ENCODE data around the gene LNX2.

LNX2 gene

DNA sequence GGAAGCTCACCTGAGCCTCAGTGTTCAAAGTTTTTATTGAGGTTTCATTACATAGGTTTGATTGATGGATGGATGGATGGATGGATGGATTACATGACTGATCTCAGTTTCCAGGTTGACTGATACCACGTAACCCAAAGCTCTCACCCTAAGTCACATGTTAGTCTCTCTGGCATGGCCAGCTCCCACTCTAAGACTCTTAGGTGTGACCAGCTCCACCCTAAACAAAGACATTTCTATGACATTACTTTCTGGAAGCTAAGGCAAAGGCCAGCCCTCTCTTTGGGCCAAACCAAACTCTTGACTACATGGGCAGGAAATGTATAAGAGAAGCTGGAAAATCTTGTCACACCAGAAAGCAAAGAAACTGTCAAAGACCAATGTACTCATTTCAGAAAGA lies 30.0 kb upstream of the LNX2 start:
- FAIRE-seq = no peak

DNA sequence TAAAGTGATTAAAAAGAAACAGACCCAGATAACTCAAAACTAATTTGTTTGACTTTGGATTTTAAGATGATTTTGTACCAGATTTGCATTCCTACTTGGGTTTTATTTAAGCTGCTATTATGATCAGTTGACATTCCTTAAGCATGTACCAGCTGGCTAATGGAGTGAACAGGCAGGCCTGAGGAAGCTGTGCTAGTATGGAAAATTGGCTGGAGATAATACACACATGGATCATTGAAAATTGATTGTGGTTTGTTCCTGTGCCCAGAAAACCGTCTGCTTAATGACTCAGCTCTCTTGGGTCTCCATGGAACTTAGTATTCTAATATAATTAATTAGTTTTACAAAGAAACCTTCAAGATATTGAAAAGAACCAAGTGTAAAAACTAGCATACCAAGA lies 24.0 kb upstream of the LNX2 start:
- TF ChIP-seq POLR2A (IDR thresholded peaks at IDR 0.05; ENCODE audit: low read depth, low read length) = no peak
- no peak for FAIRE-seq
- DNase-seq (ENCODE audit: insufficient read length, low spot score) = no peak

More for the DNA sequence above, 30.0 kb upstream of the LNX2 start:
- no peak for TF ChIP-seq POLR2A (IDR thresholded peaks at IDR 0.05; ENCODE audit: low read depth, low read length)
- no peak for DNase-seq (ENCODE audit: insufficient read length, low spot score)

DNA sequence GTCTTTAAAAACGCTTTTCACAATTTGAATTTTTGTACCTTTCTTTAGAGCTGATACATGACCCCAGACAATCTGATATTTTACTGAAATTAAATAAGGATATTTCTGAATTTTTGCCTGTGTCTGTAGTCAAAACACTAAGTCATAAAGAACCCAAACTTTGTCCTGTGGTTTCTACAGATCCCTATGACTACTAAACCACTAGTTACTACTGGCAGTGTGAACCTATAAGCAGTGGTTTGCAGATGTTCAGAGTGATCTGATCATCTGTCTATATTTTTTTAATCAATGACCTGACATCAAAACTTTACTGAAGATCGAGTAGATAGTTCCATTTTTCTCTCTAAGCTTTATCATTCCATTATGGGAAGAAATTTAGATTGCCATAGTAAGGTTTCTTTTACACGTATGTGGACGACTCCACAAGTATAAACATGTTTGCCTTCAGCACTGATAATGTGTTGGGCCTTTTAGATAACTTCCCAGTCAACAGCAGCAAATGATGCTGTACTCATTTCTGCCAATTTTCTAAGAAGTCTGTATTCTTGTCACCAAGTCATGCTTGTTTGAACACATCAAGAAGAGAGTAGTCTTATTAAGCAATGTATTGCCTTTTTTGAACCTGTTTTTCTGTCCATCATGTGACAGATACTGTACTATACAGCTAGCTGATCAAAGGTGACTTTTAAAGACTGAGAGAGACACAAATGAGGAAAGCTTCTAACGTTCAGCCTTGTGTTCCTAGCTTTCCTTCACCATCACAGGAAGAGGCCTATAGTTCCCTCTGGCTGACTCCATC lies 23.2 kb upstream of the LNX2 start:
- FAIRE-seq (no peak), DNase-seq (ENCODE audit: insufficient read length, low spot score) (no peak)
- TF ChIP-seq POLR2A (IDR thresholded peaks at IDR 0.05; ENCODE audit: low read depth, low read length) = no peak

DNA sequence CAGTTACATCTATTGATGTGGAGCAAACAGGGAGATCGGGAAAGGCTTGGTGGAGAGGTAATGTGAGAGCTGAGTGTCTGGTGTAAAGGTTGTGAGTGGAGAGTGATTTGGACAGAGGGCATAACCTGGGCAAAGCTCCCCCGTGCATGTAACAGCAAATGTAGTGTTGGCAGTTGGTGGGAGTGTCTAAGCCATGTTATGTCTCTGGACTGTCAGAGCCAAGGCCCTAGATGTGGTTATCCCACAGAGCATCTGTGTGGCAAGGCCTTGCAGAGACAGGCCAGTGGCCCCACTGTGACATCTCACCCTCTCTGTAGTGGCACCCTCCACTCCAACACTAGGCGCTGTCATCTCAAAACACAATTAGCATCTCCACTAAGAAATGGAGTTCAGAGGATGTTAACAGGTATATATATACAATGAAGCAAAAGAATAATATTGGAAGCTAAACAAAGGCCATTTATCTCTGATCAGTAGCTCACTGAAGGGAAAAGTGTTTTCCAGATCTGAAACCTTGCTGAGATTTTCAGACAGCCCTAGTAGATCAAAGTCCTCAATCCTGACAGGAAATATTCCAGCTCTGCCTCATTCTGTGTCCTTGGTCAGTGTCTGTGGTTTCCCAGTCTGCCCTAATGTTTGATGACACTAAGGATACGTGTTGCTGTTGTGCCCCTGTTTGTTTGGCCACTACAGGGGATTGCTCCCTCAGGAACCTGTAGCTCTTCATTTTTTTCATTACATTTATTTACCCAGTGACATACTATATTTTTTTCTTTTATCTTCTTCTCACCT lies 21.6 kb upstream of the LNX2 start:
- no peak for DNase-seq (ENCODE audit: insufficient read length, low spot score)
- no peak for TF ChIP-seq POLR2A (IDR thresholded peaks at IDR 0.05; ENCODE audit: low read depth, low read length)
- no peak for FAIRE-seq

DNA sequence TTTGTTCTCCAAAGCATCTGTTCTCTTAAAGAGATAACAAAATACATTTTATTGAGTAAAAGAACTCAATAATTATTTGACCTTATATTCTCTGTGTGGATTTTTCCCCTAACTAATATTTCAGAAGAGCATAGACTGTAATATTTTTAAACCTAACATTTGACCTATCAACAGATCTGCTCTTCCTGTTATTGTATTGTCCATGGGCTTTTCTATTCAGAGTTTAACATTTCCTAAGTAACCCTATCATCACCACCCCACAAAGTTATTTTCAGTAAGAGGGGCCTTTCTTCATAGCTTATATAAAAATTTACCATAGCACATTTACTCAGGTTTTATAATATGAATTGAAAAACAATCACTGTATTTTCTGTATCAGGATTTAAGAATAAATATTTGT lies 18.9 kb upstream of the LNX2 start:
- FAIRE-seq (no peak), DNase-seq (ENCODE audit: insufficient read length, low spot score) (no peak)
- no peak for TF ChIP-seq POLR2A (IDR thresholded peaks at IDR 0.05; ENCODE audit: low read depth, low read length)

DNA sequence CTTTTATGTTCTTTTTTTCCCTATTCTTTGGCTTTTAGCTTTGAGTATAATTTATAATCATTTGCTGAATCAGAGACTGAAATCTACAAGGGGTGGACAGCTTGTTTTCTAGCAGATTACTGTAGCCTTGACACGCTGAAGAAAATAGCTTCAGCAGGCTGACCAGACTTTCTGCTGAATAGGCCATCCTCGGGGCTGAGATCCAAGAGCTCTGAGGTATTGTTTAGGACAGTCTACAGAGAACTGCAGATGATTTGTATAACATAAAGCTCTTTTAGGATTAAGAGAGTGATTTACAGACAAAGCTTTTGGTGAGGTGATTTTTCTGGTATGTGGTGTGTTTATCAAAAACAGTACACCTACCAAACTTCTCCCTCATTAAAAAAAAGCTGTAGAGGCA lies 18.2 kb upstream of the LNX2 start:
- FAIRE-seq (no peak), DNase-seq (ENCODE audit: insufficient read length, low spot score) (no peak)
- no peak for TF ChIP-seq POLR2A (IDR thresholded peaks at IDR 0.05; ENCODE audit: low read depth, low read length)

DNA sequence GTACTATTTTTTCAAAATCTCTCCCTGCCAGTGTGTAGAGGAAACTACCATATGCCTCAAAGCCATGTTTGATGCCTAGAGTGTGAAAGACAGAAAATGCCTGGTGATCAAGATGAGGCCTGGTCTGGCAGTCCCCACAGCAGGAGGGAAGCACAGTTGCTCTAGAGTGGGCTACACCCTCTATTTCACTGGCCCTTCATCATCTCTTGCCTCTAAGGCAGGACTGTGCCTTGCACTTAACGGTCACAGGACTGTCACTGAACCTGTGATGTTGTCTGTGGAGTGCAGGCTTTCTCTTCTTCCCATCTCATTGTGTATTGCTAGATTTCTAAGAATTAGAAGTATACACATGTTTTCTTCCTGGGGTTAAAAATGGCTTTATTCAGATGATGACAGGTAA lies 17.7 kb upstream of the LNX2 start:
- FAIRE-seq (no peak), DNase-seq (ENCODE audit: insufficient read length, low spot score) (no peak)
- TF ChIP-seq POLR2A (IDR thresholded peaks at IDR 0.05; ENCODE audit: low read depth, low read length) = no peak

DNA sequence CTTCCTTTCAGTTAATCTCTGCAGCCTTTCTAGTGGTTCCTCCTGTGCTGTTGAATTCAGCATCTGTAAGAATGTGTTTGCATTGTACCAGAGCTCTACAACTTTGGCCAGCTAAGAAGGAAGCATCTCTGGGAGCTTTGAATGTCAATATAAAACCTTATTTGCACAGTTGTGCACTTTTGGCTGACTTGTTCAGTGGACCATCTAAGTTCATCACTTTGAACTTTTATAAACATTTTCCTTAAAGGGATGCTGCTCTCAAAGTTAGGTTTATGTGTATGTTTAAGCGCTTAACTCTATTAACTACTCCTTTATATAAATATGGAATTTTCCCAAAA lies 16.9 kb upstream of the LNX2 start:
- FAIRE-seq (no peak), DNase-seq (ENCODE audit: insufficient read length, low spot score) (no peak)
- no peak for TF ChIP-seq POLR2A (IDR thresholded peaks at IDR 0.05; ENCODE audit: low read depth, low read length)

DNA sequence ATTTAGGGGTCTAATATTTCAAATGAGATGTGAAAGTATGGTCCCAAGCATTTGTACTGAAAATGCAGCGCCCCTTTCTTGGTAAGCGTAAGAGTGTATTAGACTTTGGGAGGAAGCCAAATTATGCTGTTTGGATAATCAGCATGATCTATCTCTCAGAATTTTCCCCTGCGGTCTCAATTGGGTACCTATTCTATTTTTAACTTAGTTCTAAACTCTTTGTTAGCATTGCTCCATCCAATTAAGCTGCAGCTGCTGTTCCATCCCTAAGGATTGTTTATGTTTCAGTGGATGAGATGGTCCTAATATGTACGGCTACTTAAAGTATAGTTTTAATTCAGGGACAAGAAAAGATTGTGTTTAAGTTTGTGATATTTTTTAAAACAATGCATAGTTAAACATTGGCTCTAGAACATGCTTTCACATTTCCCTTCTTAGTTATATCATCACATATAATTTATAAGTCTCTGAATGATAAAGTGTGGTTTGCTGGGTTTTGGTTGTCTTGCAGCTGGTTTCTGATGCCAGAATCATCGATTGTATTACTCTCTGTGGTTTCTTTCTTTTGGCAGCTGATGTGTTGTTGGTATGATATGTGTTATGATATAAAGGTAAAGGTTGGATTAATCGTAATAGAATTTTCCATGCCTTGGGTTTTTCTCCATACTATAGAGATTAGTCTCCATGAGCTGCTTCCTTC lies 16.4 kb upstream of the LNX2 start:
- DNase-seq (ENCODE audit: insufficient read length, low spot score) (no peak), FAIRE-seq (no peak)
- TF ChIP-seq POLR2A (IDR thresholded peaks at IDR 0.05; ENCODE audit: low read depth, low read length) = no peak

DNA sequence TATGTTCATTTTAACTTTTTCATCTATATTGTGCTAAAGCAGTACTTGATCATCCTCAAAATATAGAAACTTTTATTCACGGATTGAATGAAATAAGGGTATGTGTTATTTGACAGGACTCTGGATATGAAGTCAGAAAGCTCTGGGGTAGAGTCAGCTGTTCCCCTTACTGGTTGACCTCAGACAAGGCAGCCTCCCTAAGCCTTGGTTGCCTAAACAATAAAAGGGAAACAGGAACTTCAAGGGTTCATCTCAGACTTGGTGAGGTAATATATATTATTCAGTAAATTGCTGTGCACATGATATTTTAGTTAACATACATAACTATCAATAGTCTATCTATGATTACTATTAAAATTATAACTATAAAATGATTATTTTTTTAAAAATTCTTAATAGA lies 14.9 kb upstream of the LNX2 start:
- FAIRE-seq (no peak), DNase-seq (ENCODE audit: insufficient read length, low spot score) (no peak)
- no peak for TF ChIP-seq POLR2A (IDR thresholded peaks at IDR 0.05; ENCODE audit: low read depth, low read length)

DNA sequence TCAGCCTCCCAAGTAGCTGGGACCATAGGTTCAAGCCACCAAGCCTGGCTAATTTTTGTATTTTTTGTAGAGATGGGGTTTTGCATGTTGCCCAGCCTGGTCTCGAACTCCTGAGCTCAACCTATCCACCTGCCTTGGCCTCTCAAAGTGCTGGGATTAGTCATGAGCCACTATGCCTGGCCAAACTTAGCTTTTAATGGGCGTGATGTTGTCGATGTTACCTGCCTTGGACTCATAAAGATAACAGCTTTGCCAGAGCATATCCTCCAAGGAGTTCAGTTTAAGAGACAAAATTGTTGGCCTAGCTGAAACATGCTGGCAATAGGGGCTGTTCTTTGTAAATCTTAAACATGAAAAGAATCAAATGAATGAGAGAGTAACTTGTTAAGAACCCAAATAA lies 14.5 kb upstream of the LNX2 start:
- TF ChIP-seq POLR2A (IDR thresholded peaks at IDR 0.05; ENCODE audit: low read depth, low read length) = no peak
- FAIRE-seq (no peak), DNase-seq (ENCODE audit: insufficient read length, low spot score) (no peak)

DNA sequence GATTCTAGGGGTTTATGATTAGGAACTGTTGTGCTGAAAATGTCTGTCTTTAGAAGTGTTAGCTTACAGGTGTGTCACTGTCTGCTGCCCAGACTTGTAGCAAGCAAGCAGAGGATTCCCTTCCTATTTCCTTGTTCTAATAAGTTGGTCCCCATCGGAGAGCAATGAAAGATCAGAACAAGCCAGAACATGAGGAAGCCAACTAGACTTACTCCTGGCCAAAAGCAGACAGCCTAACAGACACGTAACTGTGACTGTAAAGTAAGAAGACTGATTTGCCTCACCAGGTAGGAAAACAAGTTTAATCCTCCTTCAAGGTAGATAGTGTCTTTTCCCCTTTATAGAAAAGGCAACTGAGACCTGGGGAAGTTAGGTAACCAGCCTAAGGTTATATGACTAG lies 13.9 kb upstream of the LNX2 start:
- DNase-seq (ENCODE audit: insufficient read length, low spot score) (no peak), FAIRE-seq (no peak)
- no peak for TF ChIP-seq POLR2A (IDR thresholded peaks at IDR 0.05; ENCODE audit: low read depth, low read length)

DNA sequence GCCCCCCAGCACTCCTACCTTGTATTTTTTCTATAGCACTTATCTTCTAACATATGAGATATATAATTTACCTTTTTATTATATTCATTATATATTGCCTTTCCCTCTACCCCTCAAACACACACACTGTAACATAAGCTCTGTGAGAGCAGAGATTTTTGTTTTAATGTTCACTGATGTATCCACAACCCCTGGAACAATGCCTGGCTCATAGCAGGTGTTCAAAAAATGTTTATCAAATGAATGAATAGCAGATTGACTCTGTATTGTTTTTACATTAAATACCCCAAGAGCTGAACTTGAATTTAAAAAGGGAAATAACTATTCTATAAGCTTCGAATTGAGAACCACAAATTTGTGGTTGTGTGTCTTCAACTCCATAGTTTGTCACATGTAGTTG lies 12.3 kb upstream of the LNX2 start:
- TF ChIP-seq POLR2A (IDR thresholded peaks at IDR 0.05; ENCODE audit: low read depth, low read length) = no peak
- FAIRE-seq = no peak
- DNase-seq (ENCODE audit: insufficient read length, low spot score) = no peak

DNA sequence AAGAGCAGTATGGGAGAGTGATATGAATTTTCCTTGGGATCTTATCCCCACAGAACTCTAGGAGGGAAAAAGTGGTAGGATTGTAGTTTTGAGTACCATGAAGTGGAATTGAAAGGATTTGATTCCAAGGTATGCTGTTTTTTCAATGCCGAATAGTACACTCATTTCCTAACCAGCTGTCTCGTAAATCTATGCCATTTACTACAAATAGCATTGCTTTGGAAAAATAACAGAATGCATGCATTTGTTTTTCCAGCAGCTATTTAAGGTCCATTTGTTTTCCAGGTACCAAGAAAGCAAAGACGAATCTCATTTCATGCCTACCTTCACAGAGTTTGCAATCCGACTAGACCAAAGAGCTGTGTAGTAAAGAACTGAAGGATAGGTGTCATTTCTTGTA lies 11.9 kb upstream of the LNX2 start:
- DNase-seq (ENCODE audit: insufficient read length, low spot score) (no peak), FAIRE-seq (no peak)
- no peak for TF ChIP-seq POLR2A (IDR thresholded peaks at IDR 0.05; ENCODE audit: low read depth, low read length)

Data from H54 (cell line).